ENCODE data around the gene HDGFL3. TPM values are rescaled to one million over a fixed set of nuclear protein-coding genes. Genes with fewer than 3 reads are reported as not detected.

Gene HDGFL3
- total and polyA plus RNA-seq, 9 of the 15 experiments (the other 6 are each of a cell fraction or from before 2014, with no cell fraction given), result 6.7 to 42.0 (median 31.4) TPM

DNA sequence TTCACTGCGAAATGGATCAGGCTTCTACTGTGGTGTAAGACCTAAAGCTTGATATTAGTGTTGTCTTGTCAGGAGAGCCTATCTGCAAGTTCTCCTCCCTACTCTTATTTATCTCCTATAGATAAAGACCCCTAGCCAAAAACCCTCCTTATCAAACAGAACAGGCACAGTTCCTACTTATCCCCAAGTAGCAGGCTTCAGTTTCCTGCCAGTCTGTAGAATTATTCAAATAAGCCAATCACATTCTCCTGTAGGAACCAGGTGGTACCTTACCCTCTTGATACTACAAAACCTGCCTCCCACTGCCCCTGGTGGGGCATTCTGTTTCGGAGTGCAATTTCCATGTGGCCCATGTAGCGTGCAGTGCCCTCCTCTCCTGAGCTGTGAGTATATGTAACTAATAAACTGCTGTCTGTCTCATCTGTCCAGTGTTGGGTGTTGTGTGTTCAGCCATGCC is 28.7 kb downstream of the HDGFL3 start (continued):
- TF ChIP-seq, protein P1, sequence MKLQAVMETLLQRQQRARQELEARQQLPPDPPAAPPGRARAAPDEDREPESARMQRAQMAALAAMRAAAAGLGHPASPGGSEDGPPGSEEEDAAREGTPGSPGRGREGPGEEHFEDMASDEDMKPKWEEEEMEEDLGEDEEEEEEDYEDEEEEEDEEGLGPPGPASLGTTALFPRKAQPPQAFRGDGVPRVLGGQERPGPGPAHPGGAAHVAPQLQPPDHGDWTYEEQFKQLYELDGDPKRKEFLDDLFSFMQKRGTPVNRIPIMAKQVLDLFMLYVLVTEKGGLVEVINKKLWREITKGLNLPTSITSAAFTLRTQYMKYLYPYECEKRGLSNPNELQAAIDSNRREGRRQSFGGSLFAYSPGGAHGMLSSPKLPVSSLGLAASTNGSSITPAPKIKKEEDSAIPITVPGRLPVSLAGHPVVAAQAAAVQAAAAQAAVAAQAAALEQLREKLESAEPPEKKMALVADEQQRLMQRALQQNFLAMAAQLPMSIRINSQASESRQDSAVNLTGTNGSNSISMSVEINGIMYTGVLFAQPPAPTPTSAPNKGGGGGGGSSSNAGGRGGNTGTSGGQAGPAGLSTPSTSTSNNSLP (IDR thresholded peaks at IDR 0.05; ENCODE audit: borderline replicate concordance, low read depth, low read length), result 0 out of 2 replicates have a peak, but pooled peaks have one; percentile 33
- no peak for TF ChIP-seq ZNF324 (CRISPR knock-in tag; IDR thresholded peaks at IDR 0.05)
- no peak for TF ChIP-seq TAF1 (IDR thresholded peaks at IDR 0.05; ENCODE audit: control insufficient read depth, extremely low read depth, insufficient read depth, low read length, severe bottlenecking)
- TF ChIP-seq HES1 (IDR thresholded peaks at IDR 0.05; ENCODE audit: low read depth), result no peak
- TF ChIP-seq MAFF (IDR thresholded peaks at IDR 0.05; ENCODE audit: low read length), result no peak
- TF ChIP-seq NR2C2 (CRISPR knock-in tag; IDR thresholded peaks at IDR 0.05), result no peak
- no peak for TF ChIP-seq NR2C2 (tag; IDR thresholded peaks at IDR 0.05)
- TF ChIP-seq ZNF24 (IDR thresholded peaks at IDR 0.05), result no peak
- TF ChIP-seq CCAR2 (IDR thresholded peaks at IDR 0.05; ENCODE audit: low read depth, low read length), result no peak
- TF ChIP-seq BRF1 (IDR thresholded peaks at IDR 0.05; ENCODE audit: borderline replicate concordance, extremely low read depth, insufficient read length), result no peak
- TF ChIP-seq ESRRA (IDR thresholded peaks at IDR 0.05; ENCODE audit: borderline replicate concordance, low read depth), result no peak
- no peak for TF ChIP-seq NFRKB (IDR thresholded peaks at IDR 0.05; ENCODE audit: low read depth)
- TF ChIP-seq RCOR1 (IDR thresholded peaks at IDR 0.05; ENCODE audit: borderline replicate concordance in 1 of 2, low read depth in 2 of 2, low read length in 2 of 2), result peak in 1 of 2 experiments; percentile 68; a peak in 1 of 4 replicates
- no peak for TF ChIP-seq KDM4B (IDR thresholded peaks at IDR 0.05; ENCODE audit: borderline replicate concordance in 2 of 2, low read depth in 1 of 2)
- no peak for TF ChIP-seq DIDO1 (tag; IDR thresholded peaks at IDR 0.05; ENCODE audit: low read depth)
- TF ChIP-seq FOSL1 (tag; conservative IDR thresholded peaks at IDR 0.05), result 0 out of 2 replicates have a peak, but pooled peaks have one; percentile 12
- no peak for TF ChIP-seq ZFP36 (IDR thresholded peaks at IDR 0.05; ENCODE audit: low read depth, low read length, partially characterized antibody)
- no peak for TF ChIP-seq TGIF2 (CRISPR knock-in tag; IDR thresholded peaks at IDR 0.05)
- TF ChIP-seq TEAD4 (IDR thresholded peaks at IDR 0.05; ENCODE audit: low read length), result peak; percentile 79
- no peak for TF ChIP-seq TEAD4 (CRISPR knock-in tag; IDR thresholded peaks at IDR 0.05; ENCODE audit: borderline replicate concordance)
- no peak for TF ChIP-seq MCM7 (IDR thresholded peaks at IDR 0.05)
- no peak for TF ChIP-seq HNRNPK (IDR thresholded peaks at IDR 0.05; ENCODE audit: low read depth, low read length, poor library complexity, severe bottlenecking)
- TF ChIP-seq ARID2 (IDR thresholded peaks at IDR 0.05), result no peak
- no peak for TF ChIP-seq POLR2AphosphoS2 (IDR thresholded peaks at IDR 0.05; ENCODE audit: low read length)
- TF ChIP-seq, protein P2, sequence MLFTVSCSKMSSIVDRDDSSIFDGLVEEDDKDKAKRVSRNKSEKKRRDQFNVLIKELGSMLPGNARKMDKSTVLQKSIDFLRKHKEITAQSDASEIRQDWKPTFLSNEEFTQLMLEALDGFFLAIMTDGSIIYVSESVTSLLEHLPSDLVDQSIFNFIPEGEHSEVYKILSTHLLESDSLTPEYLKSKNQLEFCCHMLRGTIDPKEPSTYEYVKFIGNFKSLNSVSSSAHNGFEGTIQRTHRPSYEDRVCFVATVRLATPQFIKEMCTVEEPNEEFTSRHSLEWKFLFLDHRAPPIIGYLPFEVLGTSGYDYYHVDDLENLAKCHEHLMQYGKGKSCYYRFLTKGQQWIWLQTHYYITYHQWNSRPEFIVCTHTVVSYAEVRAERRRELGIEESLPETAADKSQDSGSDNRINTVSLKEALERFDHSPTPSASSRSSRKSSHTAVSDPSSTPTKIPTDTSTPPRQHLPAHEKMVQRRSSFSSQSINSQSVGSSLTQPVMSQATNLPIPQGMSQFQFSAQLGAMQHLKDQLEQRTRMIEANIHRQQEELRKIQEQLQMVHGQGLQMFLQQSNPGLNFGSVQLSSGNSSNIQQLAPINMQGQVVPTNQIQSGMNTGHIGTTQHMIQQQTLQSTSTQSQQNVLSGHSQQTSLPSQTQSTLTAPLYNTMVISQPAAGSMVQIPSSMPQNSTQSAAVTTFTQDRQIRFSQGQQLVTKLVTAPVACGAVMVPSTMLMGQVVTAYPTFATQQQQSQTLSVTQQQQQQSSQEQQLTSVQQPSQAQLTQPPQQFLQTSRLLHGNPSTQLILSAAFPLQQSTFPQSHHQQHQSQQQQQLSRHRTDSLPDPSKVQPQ (CRISPR knock-in tag; IDR thresholded peaks at IDR 0.05; ENCODE audit: borderline replicate concordance), result no peak
- TF ChIP-seq ZBTB8A (IDR thresholded peaks at IDR 0.05; ENCODE audit: partially characterized antibody), result no peak
- no peak for TF ChIP-seq ZNF174 (CRISPR knock-in tag; IDR thresholded peaks at IDR 0.05)
